Measurements from ENCODE around the gene CARD9. TPM values are rescaled to one million over a fixed set of nuclear protein-coding genes. Genes with fewer than 3 reads are reported as not detected.
A peak's percentile ranks its signal among the peaks of the same experiment; 100 is the strongest.

Gene CARD9
- total and polyA plus RNA-seq, 2 of the 8 experiments (the other 6 are each of a cell fraction or from before 2014, with no cell fraction given): 0.15 to 1.1 TPM

DNA sequence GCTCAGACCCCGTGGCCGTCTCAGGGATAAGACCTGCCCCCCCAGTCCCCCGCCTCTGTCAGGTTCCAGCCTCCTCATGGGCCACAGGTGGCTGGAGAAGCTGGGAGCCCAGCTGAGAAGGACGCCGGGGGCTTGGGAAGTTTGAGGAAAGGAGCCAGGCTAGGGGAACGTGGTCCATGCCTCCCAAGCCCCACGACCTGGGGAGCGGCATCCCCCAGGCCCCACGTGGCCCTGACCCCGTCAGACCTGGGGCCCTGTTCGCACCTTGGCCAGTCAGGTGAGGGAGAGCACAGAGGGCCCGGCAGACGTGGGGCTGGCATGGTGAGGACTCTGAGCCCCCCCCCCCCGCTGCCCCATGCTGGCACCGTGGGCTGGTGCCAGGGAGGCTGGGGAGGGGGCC lies 42.4 kb downstream of the CARD9 start:
- ChIA-PET CTCF (ENCODE audit: partially characterized antibody) (interaction anchor here (0.8 to 1.2 kb wide), 2 partner anchors 8 to 58 kb away, joined by 3 to 4 read pairs; no protein-coding TSS in a partner anchor), POLR2A (ENCODE audit: partially characterized antibody) (interaction anchor here (0.9 to 2.8 kb wide), 3 partner anchors 11 to 32 kb away, joined by 3 to 7 read pairs (median 4); partner anchors contain the start of gene DNLZ)
- no peaks in the 10 kb centered on the region for H3K9me3 ChIP-seq (ENCODE audit: insufficient read depth in 2 of 2, low read depth in 1 of 2, low read length in 1 of 2)
- H4K91ac ChIP-seq (replicated peaks; ENCODE audit: insufficient read length, low read length): no peak overlapping the region
- H3K27me3 ChIP-seq (replicated peaks in 1 of 4; ENCODE audit: control insufficient read depth in 3 of 4, extremely low read depth in 1 of 4, insufficient read depth in 3 of 4, low read length in 3 of 4): no peaks in the 10 kb centered on the region
- no peak overlapping the region for H2BK20ac ChIP-seq (ENCODE audit: low read length)
- WGBS, 2 experiments (ENCODE audit: extremely low coverage in 1 of 2, insufficient coverage in 1 of 2, insufficient read length in 1 of 2, insufficient replicate concordance in 2 of 2, low coverage in 1 of 2, low lambda C conversion rate in 2 of 2, missing lambda C conversion rate in 1 of 2): 88% methylated on average over 11 of the region's 15 CpGs; no CpG with 5 or more reads in 1 of the 2 experiments
- H2AFZ ChIP-seq (ENCODE audit: low read length): no peak overlapping the region
- H2BK120ac ChIP-seq (replicated peaks; ENCODE audit: low read depth, low read length): no peak overlapping the region
- no peak overlapping the region for H4K5ac ChIP-seq (ENCODE audit: insufficient read length, low read depth, low read length)
- no peak overlapping the region for H2BK5ac ChIP-seq (ENCODE audit: low read depth, low read length)
- H3K4me3 ChIP-seq (ENCODE audit: extremely low read depth in 1 of 4, insufficient read depth in 2 of 4, low read depth in 3 of 4, low read length in 4 of 4): no peak overlapping the region
- H3K4me1 ChIP-seq (replicated peaks in 1 of 4; ENCODE audit: control insufficient read depth in 3 of 4, insufficient read depth in 4 of 4, low read length in 3 of 4): peaks cover 0 to 27% (median 18%) of the 10 kb centered on the region in 4 experiments; a peak in 6 of 7 replicates
- H3K23me2 ChIP-seq (ENCODE audit: low read depth, low read length): peaks cover 4% of the 10 kb centered on the region; the same call in 1 of the 2 replicates
- no peak overlapping the region for H3K9ac ChIP-seq (replicated peaks in 1 of 4; ENCODE audit: extremely low read depth in 1 of 4, low read depth in 3 of 4, low read length in 3 of 4)
- no peak overlapping the region for H3K14ac ChIP-seq (ENCODE audit: insufficient read length)
- DNase-seq (ENCODE audit: low read depth in 1 of 2, low spot score in 2 of 2): no peak
- H3K4ac ChIP-seq (replicated peaks; ENCODE audit: insufficient read length, low read depth, low read length): no peak overlapping the region
- no peak overlapping the region for H3K4me2 ChIP-seq (ENCODE audit: insufficient read depth in 1 of 2, low read depth in 2 of 2, low read length in 2 of 2)
- H4K8ac ChIP-seq (ENCODE audit: extremely low read depth, insufficient read depth, low read length): peak overlapping the region; percentile 69
- no peaks in the 10 kb centered on the region for H3K36me3 ChIP-seq (ENCODE audit: control insufficient read depth in 2 of 4, insufficient read depth in 4 of 4, low read length in 3 of 4)
- FAIRE-seq: no peak
- no peak overlapping the region for H3K23ac ChIP-seq (ENCODE audit: insufficient read length)
- peaks cover 0 to 8% of the 10 kb centered on the region in 2 experiments for H4K20me1 ChIP-seq (replicated peaks in 1 of 2; ENCODE audit: control insufficient read depth in 1 of 2, insufficient read depth in 2 of 2, low read length in 2 of 2)
- no peak overlapping the region for H2BK15ac ChIP-seq (ENCODE audit: low read length)
- no peak overlapping the region for H2BK12ac ChIP-seq (ENCODE audit: low read depth, low read length)
- H3K79me1 ChIP-seq (ENCODE audit: low read depth, low read length): 0 out of 2 replicates have a peak, but pooled peaks cover 2% of the 10 kb centered on the region
- no peaks in the 10 kb centered on the region for H3K79me2 ChIP-seq (ENCODE audit: control insufficient read depth in 1 of 2, insufficient read depth in 2 of 2, low read length in 2 of 2)
- TF ChIP-seq SRF (IDR thresholded peaks at IDR 0.05; ENCODE audit: low read depth, low read length) (no peak), NRF1 (IDR thresholded peaks at IDR 0.05; ENCODE audit: low read depth, low read length) (no peak), JUND (IDR thresholded peaks at IDR 0.05; ENCODE audit: low read length) (no peak), HDAC6 (IDR thresholded peaks at IDR 0.05; ENCODE audit: low read depth, low read length) (no peak), SIX5 (IDR thresholded peaks at IDR 0.05; ENCODE audit: low read depth, low read length) (no peak), POLR2AphosphoS5 (IDR thresholded peaks at IDR 0.05; ENCODE audit: low read depth, low read length) (no peak), YY1 (IDR thresholded peaks at IDR 0.05; ENCODE audit: low read depth, low read length) (no peak), TAF7 (optimal IDR thresholded peaks at IDR 0.05; ENCODE audit: borderline replicate concordance, low read depth, low read length) (no peak), SP2 (IDR thresholded peaks at IDR 0.05; ENCODE audit: low read length) (no peak), TCF12 (IDR thresholded peaks at IDR 0.05; ENCODE audit: low read depth, low read length) (no peak), SIRT6 (IDR thresholded peaks at IDR 0.05; ENCODE audit: low read length) (no peak), CTBP2 (IDR thresholded peaks at IDR 0.05; ENCODE audit: borderline replicate concordance, insufficient read depth, insufficient read length, low read length) (no peak), RNF2 (IDR thresholded peaks at IDR 0.05; ENCODE audit: borderline replicate concordance, low read depth, low read length, missing control alignments, poor library complexity, severe bottlenecking) (no peak)
- H2AK5ac ChIP-seq (ENCODE audit: low read depth, low read length): no peak overlapping the region
- H3K18ac ChIP-seq (ENCODE audit: extremely low read depth, low read length): no peak overlapping the region
- no peak overlapping the region for H3K27ac ChIP-seq (ENCODE audit: low read depth, low read length)
- no peak overlapping the region for H3K56ac ChIP-seq (replicated peaks; ENCODE audit: insufficient read length, low read depth, low read length)
